ENCODE data around the gene ETFBKMT.

ETFBKMT gene

DNA sequence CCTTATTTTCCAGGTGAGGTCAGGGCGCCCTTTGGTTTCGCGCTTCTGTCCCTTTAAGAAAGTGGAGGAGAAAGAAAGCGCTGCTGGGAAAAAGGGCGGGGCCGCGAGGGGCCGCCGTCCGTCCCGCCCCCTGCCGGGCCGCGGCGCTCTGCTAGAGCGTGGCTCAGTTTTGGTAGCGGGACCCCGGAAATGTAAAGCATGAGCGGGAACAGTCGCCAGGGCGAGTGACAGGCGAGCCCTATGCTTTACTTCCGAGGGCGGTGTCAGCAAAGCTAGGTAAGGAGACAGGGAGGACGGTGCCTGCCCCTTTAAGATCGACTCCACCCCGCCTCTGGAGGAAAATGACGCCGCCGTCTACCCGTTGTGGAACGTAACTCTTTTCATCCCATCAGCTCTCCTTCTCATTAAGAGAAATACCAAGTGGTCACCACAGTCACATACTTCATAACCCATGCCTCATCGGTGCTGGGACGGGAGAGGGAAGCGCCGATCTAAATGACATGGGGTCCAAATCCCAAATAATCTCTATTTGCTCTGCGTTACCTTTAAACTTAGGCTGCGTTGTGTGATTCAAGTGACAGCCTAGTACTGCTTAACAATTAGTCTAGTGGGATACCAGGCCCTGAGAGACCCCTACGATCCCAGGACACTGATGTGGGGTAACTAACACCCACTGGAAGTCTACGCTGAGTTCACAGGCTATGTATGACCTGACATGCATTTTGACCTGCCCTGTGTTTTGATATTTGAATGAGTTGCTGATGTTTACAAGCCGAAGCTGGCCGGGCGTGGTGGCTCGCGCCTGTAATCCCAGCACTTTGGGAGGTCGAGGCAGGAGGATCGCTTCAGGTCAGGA lies at the start of gene ETFBKMT:
ETFBKMT (plus strand) TSS at position 602 of the 856 bp plus-strand sequence. CDS start 2,266 bp downstream, outside the sequence.
- H3K4me3 ChIP-seq (ENCODE audit: control insufficient read depth, low read depth, low read length) = peak within 1 kb of the TSS; percentile 96
- TF ChIP-seq, protein P1, sequence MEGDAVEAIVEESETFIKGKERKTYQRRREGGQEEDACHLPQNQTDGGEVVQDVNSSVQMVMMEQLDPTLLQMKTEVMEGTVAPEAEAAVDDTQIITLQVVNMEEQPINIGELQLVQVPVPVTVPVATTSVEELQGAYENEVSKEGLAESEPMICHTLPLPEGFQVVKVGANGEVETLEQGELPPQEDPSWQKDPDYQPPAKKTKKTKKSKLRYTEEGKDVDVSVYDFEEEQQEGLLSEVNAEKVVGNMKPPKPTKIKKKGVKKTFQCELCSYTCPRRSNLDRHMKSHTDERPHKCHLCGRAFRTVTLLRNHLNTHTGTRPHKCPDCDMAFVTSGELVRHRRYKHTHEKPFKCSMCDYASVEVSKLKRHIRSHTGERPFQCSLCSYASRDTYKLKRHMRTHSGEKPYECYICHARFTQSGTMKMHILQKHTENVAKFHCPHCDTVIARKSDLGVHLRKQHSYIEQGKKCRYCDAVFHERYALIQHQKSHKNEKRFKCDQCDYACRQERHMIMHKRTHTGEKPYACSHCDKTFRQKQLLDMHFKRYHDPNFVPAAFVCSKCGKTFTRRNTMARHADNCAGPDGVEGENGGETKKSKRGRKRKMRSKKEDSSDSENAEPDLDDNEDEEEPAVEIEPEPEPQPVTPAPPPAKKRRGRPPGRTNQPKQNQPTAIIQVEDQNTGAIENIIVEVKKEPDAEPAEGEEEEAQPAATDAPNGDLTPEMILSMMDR (conservative IDR thresholded peaks at IDR 0.05; ENCODE audit: control insufficient read depth, insufficient read depth, low read depth, low read length) = no peak
- DNase-seq (ENCODE audit: low read depth) = peak; percentile 83

DNA sequence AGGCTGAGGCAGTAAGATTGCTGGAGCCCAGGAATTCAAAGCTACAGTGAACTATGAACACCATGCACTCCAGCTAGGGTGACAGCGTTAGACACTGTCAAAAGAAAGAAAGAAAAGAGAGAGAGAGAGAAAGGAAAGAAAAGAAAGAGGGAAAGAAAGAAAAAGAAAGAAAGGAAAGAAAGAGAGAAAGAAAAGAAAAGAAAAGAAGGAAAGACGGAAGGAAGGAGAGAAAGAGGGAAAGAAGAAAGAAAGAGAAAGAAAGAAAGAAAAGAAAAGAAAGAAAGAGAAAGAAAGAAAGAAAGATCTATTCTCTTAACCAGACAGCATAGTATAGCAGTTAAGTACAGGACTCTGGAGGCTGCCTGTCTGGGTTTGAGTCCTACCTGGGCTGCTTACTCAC lies 46.7 kb upstream of the ETFBKMT start:
- no peak for DNase-seq (ENCODE audit: low read depth)
- TF ChIP-seq, protein P1 (conservative IDR thresholded peaks at IDR 0.05; ENCODE audit: control insufficient read depth, insufficient read depth, low read depth, low read length) = no peak
- H3K4me3 ChIP-seq (ENCODE audit: control insufficient read depth, low read depth, low read length) = no peak overlapping the region

DNA sequence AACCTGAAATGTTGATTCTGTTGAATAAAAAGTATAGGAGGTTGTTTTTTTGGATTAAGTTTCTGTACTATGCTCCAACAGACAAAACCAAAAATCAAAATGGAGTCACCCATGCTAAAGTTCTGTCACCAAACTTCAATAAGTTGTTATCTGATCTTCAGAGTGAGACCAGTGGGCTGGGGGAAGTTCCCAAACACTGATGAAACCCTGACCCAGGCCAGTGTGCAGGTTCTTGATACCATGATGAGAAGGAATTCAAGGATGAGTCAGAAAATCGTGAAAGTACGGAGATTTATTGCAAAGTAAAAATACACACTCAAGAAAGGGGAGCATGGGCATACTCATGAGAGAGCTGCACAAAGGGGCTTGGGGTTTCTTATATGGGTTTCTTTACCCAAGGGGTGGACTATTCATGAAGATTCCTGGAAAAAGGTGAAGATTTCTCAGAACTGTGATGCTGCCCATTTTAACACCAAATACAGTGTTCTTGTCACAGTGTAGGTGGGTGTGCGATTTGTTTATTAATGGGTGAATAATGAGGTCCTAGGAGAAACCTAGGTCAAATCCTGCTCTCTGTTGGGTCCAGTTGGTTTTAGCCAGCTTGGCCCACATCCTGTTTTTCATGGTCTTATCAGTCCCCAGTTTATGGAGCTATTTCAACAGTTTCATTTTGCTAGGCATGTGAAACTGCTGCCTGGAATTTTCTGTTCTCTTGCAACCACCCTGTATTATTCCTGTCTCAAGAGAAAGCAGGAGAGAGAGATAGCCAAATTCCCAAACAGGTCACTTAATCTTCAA lies 41.1 kb upstream of the ETFBKMT start:
- DNase-seq (ENCODE audit: low read depth) = no peak
- no peak overlapping the region for H3K4me3 ChIP-seq (ENCODE audit: control insufficient read depth, low read depth, low read length)
- TF ChIP-seq, protein P1 (conservative IDR thresholded peaks at IDR 0.05; ENCODE audit: control insufficient read depth, insufficient read depth, low read depth, low read length) = no peak

DNA sequence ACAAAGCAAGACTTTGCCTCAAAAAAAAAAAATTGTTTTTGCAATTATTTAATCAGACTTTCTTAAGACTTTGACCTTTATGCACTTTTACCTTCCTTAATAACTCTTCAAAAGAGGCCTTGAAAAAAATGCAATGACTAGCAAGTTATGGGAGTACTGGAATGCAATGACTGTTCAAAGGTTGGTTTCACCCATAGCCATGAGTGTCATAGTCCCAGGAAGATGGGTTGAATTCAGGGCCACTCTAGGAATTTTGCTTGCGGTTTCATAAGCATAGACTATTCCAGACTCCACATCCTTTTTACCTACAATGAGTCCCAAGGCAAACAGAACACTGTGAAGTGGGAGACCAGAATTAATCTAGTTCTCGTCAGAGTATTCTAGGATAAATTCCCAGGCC lies 39.2 kb upstream of the ETFBKMT start:
- no peak for DNase-seq (ENCODE audit: low read depth)
- TF ChIP-seq, protein P1 (conservative IDR thresholded peaks at IDR 0.05; ENCODE audit: control insufficient read depth, insufficient read depth, low read depth, low read length) = no peak
- no peak overlapping the region for H3K4me3 ChIP-seq (ENCODE audit: control insufficient read depth, low read depth, low read length)

GRCh38 chr12:31622038-31622437 lies 37.5 kb upstream of the ETFBKMT start:
- H3K4me3 ChIP-seq (ENCODE audit: control insufficient read depth, low read depth, low read length) = no peak overlapping the region
- TF ChIP-seq, protein P1 (conservative IDR thresholded peaks at IDR 0.05; ENCODE audit: control insufficient read depth, insufficient read depth, low read depth, low read length) = no peak
- DNase-seq (ENCODE audit: low read depth) = no peak

GRCh38 chr12:31626270-31626995 lies 33.1 kb upstream of the ETFBKMT start:
- TF ChIP-seq, protein P1 (conservative IDR thresholded peaks at IDR 0.05; ENCODE audit: control insufficient read depth, insufficient read depth, low read depth, low read length) = no peak
- no peak overlapping the region for H3K4me3 ChIP-seq (ENCODE audit: control insufficient read depth, low read depth, low read length)
- DNase-seq (ENCODE audit: low read depth) = no peak
